Measurements from ENCODE around the gene BAD.
A peak's percentile ranks its signal among the peaks of the same experiment; 100 is the strongest.

The BAD gene

GRCh38 chr11:64255135-64256128 is 29.0 kb downstream of the BAD start:
- no peak overlapping the region for H3K4me3 Mint-ChIP-seq
- DNase-seq (ENCODE audit: low spot score), result no peak

DNA sequence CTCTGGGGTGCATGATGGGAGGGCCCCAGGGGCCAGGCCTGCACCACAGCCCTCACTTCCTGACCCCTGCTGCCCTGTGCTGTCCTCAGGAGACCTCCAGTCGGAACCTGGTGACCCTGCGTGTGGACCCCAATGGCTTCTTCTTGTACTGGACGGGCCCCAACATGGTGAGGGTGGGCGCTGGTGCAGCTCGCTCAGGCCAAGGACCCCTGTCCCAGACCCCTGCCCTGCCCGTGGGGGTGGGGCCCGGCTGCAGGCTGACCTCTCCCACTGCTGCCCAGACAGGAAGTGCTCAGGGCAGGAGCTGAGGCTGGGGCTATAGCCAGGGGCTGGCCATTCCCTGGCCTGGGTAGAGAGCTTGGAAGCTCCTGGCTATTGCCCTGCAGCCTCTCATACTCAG is 30.1 kb downstream of the BAD start:
- DNase-seq (ENCODE audit: low spot score), result no peak
- peaks cover 18% of the 10 kb centered on the region for H3K4me1 Mint-ChIP-seq (ENCODE audit: low read depth)
- no peaks in the 10 kb centered on the region for H3K9me3 Mint-ChIP-seq
- no peak overlapping the region for H3K27ac Mint-ChIP-seq
- peaks cover 5% of the 10 kb centered on the region for H3K36me3 Mint-ChIP-seq (ENCODE audit: low read depth)
- H3K27me3 Mint-ChIP-seq (ENCODE audit: low read depth), result no peaks in the 10 kb centered on the region
- H3K4me3 Mint-ChIP-seq, result no peak overlapping the region

More at GRCh38 chr11:64255135-64256128, 29.0 kb downstream of the BAD start:
- Mint-ChIP-seq H3K36me3 (ENCODE audit: low read depth) (peaks cover 14% of the 10 kb centered on the region), H3K9me3 (no peaks in the 10 kb centered on the region), H3K4me1 (ENCODE audit: low read depth) (peaks cover 13% of the 10 kb centered on the region), H3K27ac (no peak overlapping the region), H3K27me3 (ENCODE audit: low read depth) (no peaks in the 10 kb centered on the region)

DNA sequence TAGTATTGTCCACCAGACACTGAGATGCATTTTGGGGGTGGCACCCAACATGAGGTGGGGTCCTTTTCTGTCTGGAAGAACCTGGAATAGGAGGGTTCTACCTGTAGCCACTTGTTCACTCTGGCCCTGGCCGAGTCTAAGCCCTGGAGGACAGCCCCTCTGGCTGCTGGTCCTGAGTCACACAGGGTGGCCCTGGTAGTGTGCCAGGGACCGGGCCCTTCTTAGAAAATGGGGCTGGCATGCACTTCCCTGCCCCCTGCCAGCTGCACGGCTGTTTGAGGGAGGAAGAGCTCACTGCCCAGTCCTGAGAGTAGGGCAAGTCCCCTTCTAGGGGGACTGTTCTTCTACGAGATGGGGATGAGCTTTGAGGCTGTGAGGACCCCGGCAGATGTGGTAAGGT is 31.0 kb downstream of the BAD start:
- DNase-seq (ENCODE audit: low spot score), result no peak
- H3K27ac Mint-ChIP-seq, result no peak overlapping the region
- H3K4me3 Mint-ChIP-seq, result peak overlapping the region; percentile 15
- peaks cover 18% of the 10 kb centered on the region for H3K4me1 Mint-ChIP-seq (ENCODE audit: low read depth)
- H3K9me3 Mint-ChIP-seq, result no peaks in the 10 kb centered on the region
- H3K27me3 Mint-ChIP-seq (ENCODE audit: low read depth), result no peaks in the 10 kb centered on the region
- peaks cover under 1% of the 10 kb centered on the region for H3K36me3 Mint-ChIP-seq (ENCODE audit: low read depth)

DNA sequence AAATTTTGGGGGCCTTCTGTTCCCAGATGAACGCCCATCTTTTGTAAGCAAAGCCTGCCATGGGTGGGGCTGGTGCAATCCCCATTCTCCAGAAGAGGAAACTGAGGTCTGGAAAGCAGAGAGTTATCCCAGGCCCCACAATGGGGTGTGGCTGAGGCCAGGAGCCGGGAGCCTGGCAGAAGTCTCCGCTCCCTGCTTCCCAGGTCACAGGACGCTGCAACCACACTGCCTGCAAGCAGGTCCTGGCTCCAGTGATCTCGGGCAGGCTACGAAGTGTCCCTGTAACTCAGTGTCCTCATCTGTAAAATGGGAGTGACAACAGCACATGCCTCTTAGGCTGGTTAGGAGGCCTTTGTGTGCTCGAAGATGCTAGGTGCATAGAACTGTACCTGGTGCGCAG is 31.4 kb downstream of the BAD start:
- Mint-ChIP-seq H3K27ac (no peak overlapping the region), H3K27me3 (ENCODE audit: low read depth) (no peaks in the 10 kb centered on the region), H3K9me3 (no peaks in the 10 kb centered on the region), H3K4me1 (ENCODE audit: low read depth) (peaks cover 19% of the 10 kb centered on the region), H3K4me3 (peak overlapping the region; percentile 24), H3K36me3 (ENCODE audit: low read depth) (no peaks in the 10 kb centered on the region)
- no peak for DNase-seq (ENCODE audit: low spot score)

- H3K27me3 Mint-ChIP-seq (ENCODE audit: low read depth), result no peaks in the 10 kb centered on the region
- no peak for DNase-seq (ENCODE audit: low spot score)
- H3K9me3 Mint-ChIP-seq, result no peaks in the 10 kb centered on the region
- no peaks in the 10 kb centered on the region for H3K36me3 Mint-ChIP-seq (ENCODE audit: low read depth)
- peak overlapping the region; percentile 77 for H3K27ac Mint-ChIP-seq
- peak overlapping the region; percentile 90 for H3K4me3 Mint-ChIP-seq
- peaks cover 23% of the 10 kb centered on the region for H3K4me1 Mint-ChIP-seq (ENCODE audit: low read depth)
Observed at GRCh38 chr11:64252003-64252872, 32.2 kb downstream of the BAD start.

DNA sequence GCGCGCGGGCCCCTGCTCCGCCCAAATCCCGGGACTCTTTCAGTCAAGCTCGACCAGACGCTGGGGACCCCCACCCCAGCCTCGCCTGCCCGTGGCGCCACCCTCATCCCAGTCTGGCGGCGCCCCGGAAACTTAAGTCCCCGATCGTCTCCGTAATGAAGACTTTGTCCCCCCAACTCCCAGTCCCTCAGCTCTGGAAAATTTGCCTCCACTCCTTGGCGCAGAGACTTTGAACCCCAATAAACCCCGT is 32.8 kb downstream of the BAD start:
- no peak for DNase-seq (ENCODE audit: low spot score)
- H3K27ac Mint-ChIP-seq, result peak overlapping the region; percentile 77
- peak overlapping the region; percentile 90 for H3K4me3 Mint-ChIP-seq
- no peaks in the 10 kb centered on the region for H3K9me3 Mint-ChIP-seq
- no peaks in the 10 kb centered on the region for H3K27me3 Mint-ChIP-seq (ENCODE audit: low read depth)
- H3K4me1 Mint-ChIP-seq (ENCODE audit: low read depth), result peaks cover 25% of the 10 kb centered on the region
- no peaks in the 10 kb centered on the region for H3K36me3 Mint-ChIP-seq (ENCODE audit: low read depth)

DNA sequence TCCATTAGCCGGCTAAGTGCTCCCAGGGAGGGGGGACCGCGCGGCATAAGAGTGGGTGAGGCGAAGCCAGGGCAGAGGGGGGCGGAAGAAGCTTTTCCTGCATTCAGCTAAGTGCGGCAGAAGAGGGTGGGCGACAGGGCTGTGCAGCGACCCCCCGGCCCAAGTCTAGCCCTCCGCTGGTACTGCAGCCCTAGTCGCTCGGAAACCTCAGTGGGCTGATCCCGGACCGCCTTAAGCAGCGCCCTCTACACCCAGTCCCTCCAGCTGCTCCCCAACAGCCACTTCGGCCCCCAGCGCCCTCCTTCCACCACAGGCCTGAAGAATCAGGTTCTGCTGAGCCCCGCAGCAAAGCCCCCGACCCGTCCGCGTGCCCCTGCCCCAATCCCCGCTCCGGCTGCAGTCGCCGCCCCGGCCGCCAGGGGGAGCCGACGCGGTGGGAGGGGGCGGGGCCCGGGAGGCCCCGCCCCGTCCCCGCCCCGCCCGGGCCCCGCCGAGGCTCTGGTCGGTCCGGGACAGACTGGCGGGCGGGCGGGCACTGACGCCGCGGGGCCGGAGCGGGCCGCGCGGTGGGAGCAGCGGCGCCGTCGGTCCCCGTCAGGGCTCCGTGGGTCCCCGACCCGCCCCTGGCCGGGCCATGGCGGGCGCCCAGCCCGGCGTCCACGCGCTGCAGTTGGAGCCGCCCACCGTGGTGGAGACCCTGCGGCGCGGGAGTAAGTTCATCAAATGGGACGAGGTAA is 33.3 kb downstream of the BAD start, which contains the start of gene PLCB3:
Gene PLCB3, plus strand, starts transcription at position 515 of the 737 bp plus-strand sequence. Its CDS starts 120 bp downstream, at position 635.
- no peaks in the 10 kb centered on the region for H3K9me3 Mint-ChIP-seq
- H3K4me3 Mint-ChIP-seq, result peak within 1 kb of the TSS; percentile 90
- peaks cover 25% of the 10 kb centered on the region for H3K4me1 Mint-ChIP-seq (ENCODE audit: low read depth)
- H3K27ac Mint-ChIP-seq, result peak within 1 kb of the TSS; percentile 77
- DNase-seq (ENCODE audit: low spot score), result peak; percentile 59
- no peaks in the 10 kb centered on the region for H3K27me3 Mint-ChIP-seq (ENCODE audit: low read depth)
- H3K36me3 Mint-ChIP-seq (ENCODE audit: low read depth), result no peaks in the 10 kb centered on the region

GRCh38 chr11:64250415-64251015 is 34.0 kb downstream of the BAD start:
- Mint-ChIP-seq H3K4me1 (ENCODE audit: low read depth) (peaks cover 25% of the 10 kb centered on the region), H3K9me3 (no peaks in the 10 kb centered on the region), H3K27me3 (ENCODE audit: low read depth) (no peaks in the 10 kb centered on the region), H3K4me3 (peak overlapping the region; percentile 83), H3K36me3 (ENCODE audit: low read depth) (no peaks in the 10 kb centered on the region), H3K27ac (no peak overlapping the region)
- no peak for DNase-seq (ENCODE audit: low spot score)

- H3K27ac Mint-ChIP-seq, result peak overlapping the region; percentile 7
- no peak for DNase-seq (ENCODE audit: low spot score)
- H3K4me1 Mint-ChIP-seq (ENCODE audit: low read depth), result peaks cover 25% of the 10 kb centered on the region
- no peaks in the 10 kb centered on the region for H3K36me3 Mint-ChIP-seq (ENCODE audit: low read depth)
- no peaks in the 10 kb centered on the region for H3K27me3 Mint-ChIP-seq (ENCODE audit: low read depth)
- H3K4me3 Mint-ChIP-seq, result peak overlapping the region; percentile 50
- no peaks in the 10 kb centered on the region for H3K9me3 Mint-ChIP-seq
Observed at GRCh38 chr11:64249563-64250414, 34.7 kb downstream of the BAD start.

DNA sequence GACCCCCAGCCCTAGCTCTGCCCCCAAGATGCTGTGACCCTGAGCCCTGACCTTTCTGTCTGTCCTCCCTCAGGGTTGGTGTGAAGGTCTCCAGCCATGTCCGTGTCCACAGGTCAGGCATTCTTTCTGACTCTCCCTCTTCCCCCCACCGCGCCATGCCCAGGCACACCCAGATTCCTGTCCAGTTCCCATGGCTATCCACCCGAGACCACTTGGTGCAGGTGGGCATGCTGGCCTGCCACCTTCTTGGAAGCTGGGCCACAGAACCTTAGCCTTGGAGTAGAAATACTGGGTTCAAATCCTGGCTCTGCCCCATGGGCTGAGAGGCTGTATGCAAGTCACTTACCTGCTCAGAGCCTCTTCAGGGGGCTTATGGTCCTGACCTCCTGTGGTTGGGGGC is 35.4 kb downstream of the BAD start:
- Mint-ChIP-seq H3K4me3 (no peak overlapping the region), H3K27ac (no peak overlapping the region), H3K27me3 (ENCODE audit: low read depth) (no peaks in the 10 kb centered on the region), H3K36me3 (ENCODE audit: low read depth) (peaks cover 2% of the 10 kb centered on the region), H3K9me3 (no peaks in the 10 kb centered on the region), H3K4me1 (ENCODE audit: low read depth) (peaks cover 25% of the 10 kb centered on the region)
- no peak for DNase-seq (ENCODE audit: low spot score)

DNA sequence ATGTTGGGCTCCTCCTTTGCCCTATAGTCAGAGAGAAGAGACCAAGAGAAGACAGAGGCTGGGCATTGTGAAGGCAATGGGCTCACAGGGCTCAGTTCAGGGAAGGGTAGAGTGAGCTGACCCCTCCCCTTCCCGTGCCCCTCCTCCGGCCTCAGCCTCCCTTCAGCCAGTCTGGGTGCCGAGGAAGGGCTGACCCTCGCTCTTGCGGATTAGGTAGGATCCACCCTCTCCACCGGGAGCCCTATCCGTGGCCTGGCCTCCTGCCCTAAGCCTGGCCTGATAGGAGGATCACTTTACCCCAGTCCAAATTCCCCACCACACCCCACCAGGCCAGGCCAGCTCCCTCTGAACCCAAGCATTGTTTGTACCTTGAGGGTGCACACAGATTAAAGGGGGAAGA is 35.9 kb downstream of the BAD start:
- H3K9me3 Mint-ChIP-seq, result no peaks in the 10 kb centered on the region
- peaks cover 6% of the 10 kb centered on the region for H3K36me3 Mint-ChIP-seq (ENCODE audit: low read depth)
- H3K27me3 Mint-ChIP-seq (ENCODE audit: low read depth), result no peaks in the 10 kb centered on the region
- no peak overlapping the region for H3K27ac Mint-ChIP-seq
- peaks cover 27% of the 10 kb centered on the region for H3K4me1 Mint-ChIP-seq (ENCODE audit: low read depth)
- no peak for DNase-seq (ENCODE audit: low spot score)
- H3K4me3 Mint-ChIP-seq, result no peak overlapping the region

DNA sequence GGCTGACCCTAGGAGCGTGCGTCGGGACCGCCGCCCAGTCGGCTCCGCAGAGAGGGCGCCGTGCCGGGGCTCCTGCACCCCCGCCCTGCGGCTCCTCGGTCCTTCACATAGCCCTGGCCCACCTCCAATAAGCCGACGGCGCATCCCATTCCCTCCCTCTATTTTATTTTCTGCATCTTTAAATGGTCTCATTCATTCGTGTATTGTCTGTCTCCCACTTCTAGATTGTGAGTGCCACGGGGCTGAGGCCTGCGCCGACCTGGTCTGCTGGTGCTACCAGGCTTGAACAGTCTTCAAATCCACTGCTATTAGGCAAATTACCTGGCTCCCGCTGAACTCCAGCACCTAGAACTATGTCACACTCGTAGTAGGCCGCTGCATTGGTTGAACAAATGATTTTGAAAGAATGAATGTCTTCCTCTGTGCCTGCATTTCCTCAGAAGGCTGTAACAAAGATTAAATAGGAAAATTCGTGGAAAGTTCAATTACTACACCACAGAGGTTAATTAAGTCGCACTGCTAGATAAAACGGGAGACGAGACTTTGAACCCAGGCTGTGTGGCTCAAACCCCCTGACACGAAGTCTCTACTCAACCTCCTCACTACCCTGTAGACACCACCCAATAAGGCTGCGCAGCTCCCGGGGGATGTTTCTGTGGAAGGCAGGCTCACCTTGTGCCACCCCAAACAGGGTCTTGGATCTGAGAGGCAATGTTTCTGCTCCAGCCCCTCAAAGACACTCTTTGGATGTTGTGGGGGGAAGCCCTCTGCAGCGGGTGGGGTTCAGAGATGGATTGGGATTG is 36.5 kb downstream of the BAD start:
- Mint-ChIP-seq H3K36me3 (ENCODE audit: low read depth) (peaks cover 12% of the 10 kb centered on the region), H3K27ac (peak overlapping the region; percentile 38), H3K4me3 (peak overlapping the region; percentile 67), H3K4me1 (ENCODE audit: low read depth) (peaks cover 27% of the 10 kb centered on the region), H3K9me3 (no peaks in the 10 kb centered on the region), H3K27me3 (ENCODE audit: low read depth) (no peaks in the 10 kb centered on the region)
- no peak for DNase-seq (ENCODE audit: low spot score)
